G401 (cell line): ENCODE measurements around the gene KLF6. TPM values are rescaled to one million over a fixed set of nuclear protein-coding genes. Genes with fewer than 3 reads are reported as not detected.

Experiments used
- DNase-seq: peaks from one replicate; pipeline ENCODE4 v3.0.0-alpha.2; 2015; ENCODE audit warnings: low spot score
- in situ Hi-C: cut with HindIII; loops from 2 replicates; pipeline ENCODE4 v1.10.0; 2016; ENCODE audit warnings: low sequenced_read_pairs, mixed read lengths
- total RNA-seq: library from RNA; depleted of rRNA; stranded (reverse); fragments of >200 nt; shearing (Covaris generic); gene quantifications from 2 replicates; pipeline ENCODE4 v1.2.3, GENCODE V29; 2014

Gene KLF6
- total RNA-seq, 1 experiment from 2014 or later, result 35.8 TPM

- in situ Hi-C loops, result no loop called here
- DNase-seq, result no peak
Observed at GRCh38 chr10:3762309-3762708, 22.7 kb downstream of the KLF6 start.

- in situ Hi-C loops, result no loop called here
Observed at GRCh38 chr10:3761904-3762303, 23.1 kb downstream of the KLF6 start.

GRCh38 chr10:3761021-3761686 is 23.9 kb downstream of the KLF6 start:
- no peak for DNase-seq
- in situ Hi-C loops, result no loop called here

More at GRCh38 chr10:3761904-3762303, 23.1 kb downstream of the KLF6 start:
- no peak for DNase-seq

GRCh38 chr10:3760083-3760482 is 24.9 kb downstream of the KLF6 start:
- no peak for DNase-seq
- in situ Hi-C loops, result no loop called here

GRCh38 chr10:3759397-3759796 is 25.6 kb downstream of the KLF6 start:
- no peak for DNase-seq
- in situ Hi-C loops, result no loop called here

- in situ Hi-C loops, result no loop called here
- no peak for DNase-seq
Observed at GRCh38 chr10:3758491-3758970, 26.5 kb downstream of the KLF6 start.

GRCh38 chr10:3757638-3758490 is 27.1 kb downstream of the KLF6 start:
- in situ Hi-C loops, result no loop called here
- no peak for DNase-seq

- in situ Hi-C loops, result no loop called here
- DNase-seq, result no peak
Observed at GRCh38 chr10:3757250-3757637, 27.8 kb downstream of the KLF6 start.

- in situ Hi-C loops, result no loop called here
- no peak for DNase-seq
Observed at GRCh38 chr10:3756360-3756740, 28.7 kb downstream of the KLF6 start.

GRCh38 chr10:3755440-3756359 is 29.3 kb downstream of the KLF6 start:
- in situ Hi-C loops, result no loop called here

GRCh38 chr10:3754727-3755439 is 30.1 kb downstream of the KLF6 start:
- no peak for DNase-seq
- in situ Hi-C loops, result no loop called here

More at GRCh38 chr10:3755440-3756359, 29.3 kb downstream of the KLF6 start:
- no peak for DNase-seq

GRCh38 chr10:3750854-3751253 is 34.2 kb downstream of the KLF6 start:
- DNase-seq, result no peak
- in situ Hi-C loops, result no loop called here

GRCh38 chr10:3750006-3750816 is 34.8 kb downstream of the KLF6 start:
- in situ Hi-C loops, result no loop called here
- no peak for DNase-seq

GRCh38 chr10:3749600-3749999 is 35.4 kb downstream of the KLF6 start:
- in situ Hi-C loops, result no loop called here
- DNase-seq, result no peak

- DNase-seq, result no peak
- in situ Hi-C loops, result no loop called here
Observed at GRCh38 chr10:3749011-3749410, 36.0 kb downstream of the KLF6 start.

GRCh38 chr10:3748484-3748883 is 36.5 kb downstream of the KLF6 start:
- in situ Hi-C loops, result no loop called here
- no peak for DNase-seq

- no peak for DNase-seq
- in situ Hi-C loops, result no loop called here
Observed at GRCh38 chr10:3747984-3748383, 37.0 kb downstream of the KLF6 start.
